HG02943 (cell line): Measurements from ENCODE around the gene PYDC2.
"Not testable (repeated sequence)": the region's sequence is repeated elsewhere in the genome, so short reads cannot be mapped to it uniquely, and the experiment has no call there.

Experiments used
- ATAC-seq: cut with Tn5 transposase; IDR thresholded peaks from one replicate; pipeline ENCODE4 v1.9.1; 2021; ENCODE audit warnings: mild to moderate bottlenecking, low read depth, moderate library complexity; ENCODE audit not compliant: unreplicated experiment

The PYDC2 gene

GRCh38 chr3:191460360-191460759, 603 bp upstream of the PYDC2 start:
- ATAC-seq: no peak

GRCh38 chr3:191470080-191470479, 9.1 kb downstream of the PYDC2 start:
- no peak for ATAC-seq

- ATAC-seq: no peak
These were observed 9.6 kb downstream of the PYDC2 start for GRCh38 chr3:191470545-191470944.

- no peak for ATAC-seq
These were observed 12.8 kb downstream of the PYDC2 start for GRCh38 chr3:191473661-191474198.

GRCh38 chr3:191476066-191476772, 15.3 kb downstream of the PYDC2 start:
- ATAC-seq: no peak

- ATAC-seq: not testable (repeated sequence)
These were observed 23.0 kb downstream of the PYDC2 start for GRCh38 chr3:191483994-191484393.

GRCh38 chr3:191484461-191484860, 23.5 kb downstream of the PYDC2 start:
- no peak for ATAC-seq

- ATAC-seq: no peak
These were observed 31.6 kb downstream of the PYDC2 start for GRCh38 chr3:191492601-191493000.

- ATAC-seq: no peak
These were observed 32.4 kb downstream of the PYDC2 start for GRCh38 chr3:191493336-191493735.

- no peak for ATAC-seq
These were observed 38.5 kb downstream of the PYDC2 start for GRCh38 chr3:191499307-191500080.

GRCh38 chr3:191500892-191501291, 39.9 kb downstream of the PYDC2 start:
- ATAC-seq: no peak

- no peak for ATAC-seq
These were observed 41.6 kb downstream of the PYDC2 start for GRCh38 chr3:191502583-191502982.

- no peak for ATAC-seq
These were observed 48.1 kb downstream of the PYDC2 start for GRCh38 chr3:191509078-191509477.
